NCI-H226 (cell line): ENCODE data around the gene DAZL.

Experiments
- DNase-seq: peaks from one replicate; pipeline ENCODE4 v3.0.0-alpha.2; 2015

Gene DAZL

DNA sequence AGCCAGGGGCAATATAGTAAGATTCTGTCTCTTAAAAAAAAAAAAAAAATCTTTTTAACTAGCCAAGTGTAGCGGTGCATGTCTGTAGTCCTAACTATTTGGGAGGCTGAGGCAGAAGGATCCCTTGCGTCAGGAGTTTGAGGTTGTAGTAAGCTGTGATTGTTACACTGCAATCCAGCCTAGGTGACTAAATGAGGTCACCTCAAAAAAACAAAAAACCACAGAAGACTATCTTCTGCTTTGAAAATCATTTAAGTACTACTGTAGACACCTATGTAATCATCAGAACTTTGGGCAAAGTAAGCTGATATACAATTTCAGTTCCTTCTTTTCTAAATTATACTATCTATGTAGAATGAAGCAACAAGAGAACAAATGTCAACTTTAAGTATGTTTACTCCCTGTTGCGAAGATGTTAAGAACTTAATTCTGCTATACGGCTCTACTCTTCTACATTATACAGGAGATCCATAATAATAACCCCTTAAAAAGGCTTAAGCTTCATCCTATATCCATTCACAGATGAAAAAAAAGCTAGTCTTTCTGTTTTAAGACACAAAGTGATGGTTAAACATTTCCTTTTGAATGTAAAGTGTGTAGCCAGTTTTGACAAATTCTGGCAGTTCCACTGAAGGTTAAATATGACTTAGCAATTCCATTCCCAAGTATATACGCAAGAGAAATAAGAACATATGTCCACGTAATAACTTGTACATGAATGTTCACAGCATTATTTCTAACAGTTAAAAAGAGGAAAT is 15.2 kb downstream of the DAZL start:
- DNase-seq = no peak

DNA sequence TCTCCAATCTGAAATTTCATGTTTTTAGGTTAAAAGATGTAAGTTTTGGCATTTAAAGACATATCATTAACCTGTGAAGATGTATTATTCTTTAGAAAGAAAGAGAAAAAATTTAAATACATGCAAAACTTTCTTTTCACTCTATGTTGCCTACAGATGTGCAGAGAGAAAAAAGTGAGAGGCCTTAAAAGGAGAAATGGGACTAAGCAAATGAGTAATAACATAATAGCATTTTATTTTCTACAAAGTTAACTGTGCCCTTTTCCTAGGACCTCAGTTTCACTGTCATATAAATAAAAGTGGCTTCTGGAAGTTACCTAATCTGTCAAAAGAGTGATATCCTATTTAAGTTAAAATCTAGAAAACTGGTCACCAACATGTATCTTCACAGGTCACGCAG is 16.1 kb downstream of the DAZL start:
- no peak for DNase-seq

DNA sequence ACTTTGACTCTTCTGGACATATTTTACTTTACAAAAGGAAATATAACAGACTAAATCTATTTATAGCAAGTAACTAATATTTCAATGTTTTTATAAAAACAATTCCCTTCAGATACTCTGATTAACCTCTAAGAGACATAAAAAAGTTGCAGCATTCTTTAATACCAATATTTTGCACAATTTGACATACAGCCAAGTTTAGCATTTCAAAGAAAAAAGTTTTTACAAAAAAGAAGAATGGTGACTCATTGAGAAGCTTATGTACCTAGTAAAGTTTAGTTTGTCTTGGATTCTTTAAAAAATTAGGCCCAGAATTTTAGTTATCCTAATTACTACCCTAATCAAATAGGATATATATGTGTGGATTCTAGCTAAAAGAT is 17.6 kb downstream of the DAZL start:
- no peak for DNase-seq

DNA sequence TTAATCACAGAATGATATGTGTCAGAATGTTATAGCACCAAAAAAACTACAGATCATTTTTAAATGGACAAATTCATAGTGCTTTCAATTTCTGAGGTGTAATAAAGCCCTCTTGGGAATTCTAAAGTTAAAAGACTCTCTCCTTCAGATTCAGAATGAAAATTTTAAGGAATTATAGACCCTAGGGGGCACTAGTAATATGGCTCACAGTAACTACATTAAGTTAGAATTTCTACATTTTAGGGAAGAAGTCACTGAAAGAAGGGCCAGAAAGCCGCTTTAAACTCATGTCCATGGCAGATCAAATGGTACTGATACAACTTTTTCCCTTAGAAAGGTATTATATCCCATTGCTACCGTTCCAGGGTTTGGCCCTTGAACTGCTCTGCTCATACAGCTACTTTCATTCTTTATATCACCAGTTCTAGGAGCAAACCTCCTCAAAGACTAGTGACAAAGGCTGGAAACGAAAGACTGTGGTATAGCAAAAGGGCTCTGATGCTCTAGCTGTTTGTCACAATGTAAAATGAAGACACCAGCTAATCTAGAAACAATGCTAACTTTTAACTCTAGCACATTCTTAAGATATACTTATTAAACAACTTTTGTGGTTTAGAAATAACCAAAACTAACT is 18.1 kb downstream of the DAZL start:
- DNase-seq = no peak

DNA sequence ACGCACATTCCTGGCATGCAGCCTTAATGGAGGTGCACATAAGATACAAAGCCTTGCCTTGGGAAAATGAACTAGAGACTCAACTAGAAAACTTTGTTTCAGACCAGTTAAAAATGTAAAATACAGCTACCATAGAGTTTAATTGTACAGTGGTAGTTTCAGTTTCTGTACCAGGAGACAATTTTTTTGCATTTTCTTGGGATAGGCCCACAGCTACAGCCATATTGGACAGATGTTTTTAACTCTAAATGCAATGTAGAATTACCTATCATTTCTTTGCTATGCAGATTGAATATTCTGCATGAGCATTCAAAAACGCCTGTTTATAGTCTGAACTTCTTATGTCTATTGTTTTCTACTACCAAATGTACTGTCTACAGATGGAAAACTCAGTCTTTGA is 20.3 kb downstream of the DAZL start:
- DNase-seq = no peak

DNA sequence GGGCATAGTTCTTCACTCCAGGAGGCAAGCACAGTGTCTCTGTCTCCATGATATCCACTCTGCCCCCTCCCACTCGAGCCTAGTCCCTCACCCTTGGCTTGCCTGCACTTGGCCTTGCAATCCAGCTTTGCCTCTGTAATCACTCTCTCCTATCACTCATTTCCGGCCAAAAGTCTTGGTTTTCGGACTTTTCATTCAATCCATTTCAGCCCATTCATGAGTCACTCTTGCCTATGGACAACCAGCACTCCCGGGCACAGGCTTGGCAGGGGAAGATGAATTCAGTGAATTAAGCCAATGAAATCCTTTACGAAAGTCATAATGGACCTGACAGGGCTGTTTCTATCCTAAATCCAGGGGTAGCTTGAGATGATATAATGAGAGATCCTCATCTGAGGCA is 21.7 kb downstream of the DAZL start:
- no peak for DNase-seq

DNA sequence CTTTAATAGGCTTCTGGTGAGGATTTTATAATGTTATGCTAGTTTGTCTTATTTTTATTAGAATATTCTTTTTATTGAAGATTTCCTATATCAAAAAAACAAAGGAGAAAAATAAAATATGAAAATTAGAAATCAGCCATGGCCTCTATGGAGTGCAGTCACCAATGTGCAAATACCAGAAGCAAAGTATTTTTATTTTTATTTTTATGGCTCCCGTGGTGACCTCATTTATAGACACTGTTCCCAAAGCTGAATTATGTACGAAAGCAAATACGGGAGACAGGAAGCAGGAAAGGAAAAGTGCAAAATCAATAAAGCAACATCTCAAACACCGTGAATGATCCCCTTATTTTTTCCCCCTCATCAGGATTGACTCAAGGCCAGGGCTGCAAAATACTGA is 35.1 kb downstream of the DAZL start:
- no peak for DNase-seq

DNA sequence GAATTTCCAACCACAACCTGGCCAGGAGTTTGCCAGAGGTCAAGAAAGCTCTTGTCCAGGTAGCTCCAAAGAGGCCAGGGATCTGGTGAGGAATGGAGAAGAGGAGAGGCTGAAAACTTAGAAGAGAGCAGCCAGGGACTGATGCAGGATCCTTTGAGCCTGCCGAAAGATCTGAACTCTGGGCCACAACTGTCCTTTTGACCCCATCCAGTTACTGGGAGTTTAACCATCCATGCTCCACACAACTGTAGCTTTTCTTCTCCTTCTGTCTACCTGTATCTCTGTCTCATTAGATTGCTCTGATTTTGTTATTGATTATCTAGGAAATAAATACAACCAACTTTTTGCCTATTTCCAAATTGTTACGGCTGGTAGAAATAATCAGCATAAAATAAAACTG is 36.7 kb downstream of the DAZL start:
- DNase-seq = no peak

DNA sequence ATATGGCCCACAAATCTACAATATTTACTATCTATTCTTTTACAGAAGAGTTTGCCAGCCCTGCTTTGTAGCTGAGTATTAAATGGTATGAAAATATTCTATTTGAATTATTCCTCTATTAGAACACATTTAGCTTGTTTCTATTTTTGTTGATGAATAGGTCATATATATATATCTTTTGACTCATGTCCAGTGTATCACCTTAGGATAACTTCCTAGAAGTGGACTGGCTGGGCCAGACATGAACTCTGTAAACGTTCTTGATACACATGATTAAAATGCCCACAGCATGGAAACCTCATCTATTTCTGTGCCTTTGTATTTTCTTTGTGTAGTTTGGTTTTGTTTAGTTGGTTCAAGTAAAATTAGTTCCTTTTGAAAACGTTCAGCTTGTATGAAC is 37.1 kb downstream of the DAZL start:
- DNase-seq = no peak

DNA sequence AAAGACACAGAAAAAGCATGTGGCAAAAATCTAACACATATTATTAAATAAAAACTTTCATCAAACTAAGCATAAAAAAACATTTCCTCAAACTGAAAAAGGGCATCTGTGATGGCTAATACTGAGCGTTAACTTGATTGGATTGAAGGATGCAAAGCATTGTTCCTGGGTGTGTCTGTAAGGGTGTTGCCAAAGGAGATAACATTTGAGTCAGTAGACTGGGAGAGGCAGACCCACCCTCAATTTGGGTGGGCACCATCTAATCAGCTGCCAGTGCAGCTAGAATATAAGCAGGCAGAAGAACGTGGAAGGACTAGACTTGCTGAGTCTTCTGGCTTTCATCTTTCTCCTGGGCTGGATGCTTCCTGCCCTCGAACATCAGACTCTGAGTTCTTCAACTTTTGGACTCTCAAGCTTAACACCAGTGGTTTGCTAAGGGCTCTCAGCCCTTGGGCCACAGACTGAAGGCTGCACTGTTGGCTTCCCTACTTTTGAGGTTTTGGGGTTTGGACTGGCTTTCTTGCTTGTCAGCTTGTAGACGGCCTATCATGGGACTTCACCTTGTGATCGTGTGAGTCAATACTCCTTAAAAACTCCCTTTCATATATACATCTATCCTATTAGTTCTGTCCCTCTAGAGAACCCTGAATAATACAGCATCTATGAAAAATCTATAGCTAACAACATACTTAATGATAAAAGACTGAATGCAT is 45.4 kb downstream of the DAZL start:
- DNase-seq = no peak

DNA sequence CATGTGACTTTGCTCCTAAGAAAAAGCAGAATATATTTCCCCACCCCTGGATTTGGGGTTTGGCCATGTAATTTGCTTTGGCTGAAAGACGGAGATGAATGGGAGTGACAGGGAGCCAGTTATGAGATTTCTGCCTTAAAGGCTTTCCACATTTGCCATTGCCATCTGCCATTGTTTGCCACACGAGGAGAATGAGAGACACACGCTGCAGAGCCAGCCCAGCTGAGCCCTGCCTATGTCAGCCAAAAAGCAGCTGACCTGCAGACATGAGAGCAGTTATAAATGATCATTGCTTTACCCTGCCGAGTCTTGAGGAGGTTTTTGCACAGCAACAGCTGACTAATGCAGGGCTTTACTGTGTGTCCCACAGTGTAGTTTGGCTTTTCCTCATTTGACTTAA is 51.1 kb downstream of the DAZL start:
- DNase-seq = no peak

DNA sequence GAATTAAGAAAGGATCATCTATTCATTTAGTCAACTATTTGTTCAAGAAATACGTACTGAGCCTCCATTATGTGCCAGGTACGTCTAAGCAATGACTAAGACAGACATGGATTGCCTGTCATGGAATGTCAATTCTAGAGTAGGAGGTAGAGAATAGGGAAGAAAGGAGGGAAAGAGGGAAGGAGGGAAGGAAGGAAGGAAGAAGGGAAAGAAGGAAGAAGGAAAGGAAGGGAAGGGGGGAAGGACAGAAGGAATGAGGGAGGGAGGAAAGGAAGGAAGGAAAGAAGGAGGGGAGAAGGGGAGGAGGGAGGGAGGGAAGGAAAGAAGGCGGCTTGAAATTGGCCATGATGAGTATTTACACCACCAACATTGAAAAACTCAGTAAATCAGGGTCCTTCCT is 52.5 kb downstream of the DAZL start:
- DNase-seq = no peak

DNA sequence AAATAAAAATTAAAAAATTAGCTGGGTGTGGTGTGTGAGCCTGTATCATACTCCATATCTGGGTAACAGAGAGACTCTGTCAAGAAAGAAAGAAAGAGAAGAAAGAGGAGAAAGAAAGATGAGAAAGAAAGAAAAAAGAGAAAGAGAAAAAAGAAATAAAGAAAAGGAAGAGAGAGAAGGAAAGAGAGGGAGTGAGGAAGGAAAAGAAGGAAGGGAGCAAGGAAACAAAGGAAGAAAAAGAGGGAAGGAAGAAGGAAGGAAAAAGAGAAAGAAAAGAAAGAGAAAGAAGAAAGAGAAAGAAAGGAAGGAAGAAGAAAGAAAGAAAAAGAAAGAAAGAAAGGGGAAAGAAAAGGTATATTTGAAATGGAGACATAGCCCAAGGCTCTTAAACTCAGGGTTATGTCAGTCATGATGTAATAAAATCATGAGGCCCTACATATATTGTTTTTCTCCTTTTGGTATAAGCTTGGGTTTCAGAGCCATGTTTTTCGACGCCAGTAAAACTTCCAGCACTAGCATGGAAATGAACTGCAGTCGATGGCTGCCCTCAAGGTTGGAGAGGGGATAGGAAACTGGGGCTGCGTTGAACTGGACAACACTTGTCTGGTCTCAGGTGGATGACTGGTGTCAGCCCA is 53.8 kb downstream of the DAZL start:
- DNase-seq = no peak

DNA sequence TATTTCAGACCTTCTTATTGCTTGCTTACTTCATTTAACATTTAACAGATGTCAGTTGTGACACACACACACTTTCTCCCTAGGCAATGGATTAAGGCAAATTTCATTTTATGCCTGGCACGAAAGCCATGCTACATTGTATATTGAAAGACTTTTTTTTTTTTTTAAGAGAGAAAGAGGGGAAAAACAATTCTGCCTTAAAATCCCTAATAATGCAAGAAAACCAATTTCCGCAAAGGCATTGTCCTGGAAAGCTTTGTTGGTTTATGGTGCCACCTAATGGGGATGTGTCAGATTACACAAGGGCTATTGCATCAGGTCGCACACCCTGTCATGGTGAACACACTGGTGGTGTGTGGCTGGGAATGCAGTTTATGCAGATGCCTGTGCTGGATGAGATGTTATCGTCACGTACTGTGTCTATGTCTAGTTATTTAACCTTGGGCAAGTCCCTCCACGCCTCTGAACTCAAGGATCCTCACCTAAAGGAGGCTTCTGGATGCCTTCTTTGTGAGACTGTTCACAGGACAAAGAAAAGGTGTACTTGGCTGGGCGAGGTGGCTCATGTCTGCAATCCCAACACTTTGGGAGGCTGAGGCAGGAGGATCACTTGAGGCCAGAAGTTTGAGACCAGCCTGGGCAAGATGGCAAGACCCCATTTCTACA is 54.4 kb downstream of the DAZL start:
- DNase-seq = peak; percentile 57

DNA sequence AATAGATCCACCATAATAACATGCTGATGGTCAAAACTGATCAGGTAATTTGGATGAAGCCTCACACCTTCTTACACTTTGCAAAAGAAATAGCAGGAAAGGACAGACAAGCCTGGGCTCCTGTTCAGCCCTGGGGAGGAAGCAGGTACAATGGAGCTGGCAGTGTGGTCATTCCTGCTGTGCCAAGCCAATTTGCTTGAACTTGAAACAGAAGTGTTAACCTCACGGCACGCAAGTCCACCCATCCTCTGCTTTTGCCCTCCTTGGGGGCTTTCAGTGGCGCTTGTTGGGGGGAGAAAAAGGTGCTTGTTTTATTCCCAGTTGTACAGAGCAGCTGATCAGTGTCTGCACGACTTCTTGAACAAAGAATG is 54.9 kb downstream of the DAZL start:
- no peak for DNase-seq

DNA sequence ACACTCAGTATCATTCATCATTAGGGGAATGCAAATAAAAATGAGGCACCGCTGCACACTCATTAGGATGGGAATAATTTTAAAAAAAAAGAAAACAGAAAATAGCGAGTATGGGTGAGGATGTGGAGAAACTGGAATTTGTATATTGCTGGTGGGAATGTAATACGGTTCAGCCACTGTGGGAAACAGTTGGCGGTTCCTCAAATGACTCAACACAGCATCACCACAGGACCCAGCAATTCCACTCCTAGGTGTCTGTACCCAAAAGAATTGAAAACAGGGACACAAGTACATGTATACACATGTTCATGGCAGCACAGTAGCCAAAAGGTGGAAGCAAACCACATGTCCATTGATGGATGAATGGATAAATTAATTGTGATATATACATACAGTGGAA is 56.5 kb downstream of the DAZL start:
- no peak for DNase-seq

DNA sequence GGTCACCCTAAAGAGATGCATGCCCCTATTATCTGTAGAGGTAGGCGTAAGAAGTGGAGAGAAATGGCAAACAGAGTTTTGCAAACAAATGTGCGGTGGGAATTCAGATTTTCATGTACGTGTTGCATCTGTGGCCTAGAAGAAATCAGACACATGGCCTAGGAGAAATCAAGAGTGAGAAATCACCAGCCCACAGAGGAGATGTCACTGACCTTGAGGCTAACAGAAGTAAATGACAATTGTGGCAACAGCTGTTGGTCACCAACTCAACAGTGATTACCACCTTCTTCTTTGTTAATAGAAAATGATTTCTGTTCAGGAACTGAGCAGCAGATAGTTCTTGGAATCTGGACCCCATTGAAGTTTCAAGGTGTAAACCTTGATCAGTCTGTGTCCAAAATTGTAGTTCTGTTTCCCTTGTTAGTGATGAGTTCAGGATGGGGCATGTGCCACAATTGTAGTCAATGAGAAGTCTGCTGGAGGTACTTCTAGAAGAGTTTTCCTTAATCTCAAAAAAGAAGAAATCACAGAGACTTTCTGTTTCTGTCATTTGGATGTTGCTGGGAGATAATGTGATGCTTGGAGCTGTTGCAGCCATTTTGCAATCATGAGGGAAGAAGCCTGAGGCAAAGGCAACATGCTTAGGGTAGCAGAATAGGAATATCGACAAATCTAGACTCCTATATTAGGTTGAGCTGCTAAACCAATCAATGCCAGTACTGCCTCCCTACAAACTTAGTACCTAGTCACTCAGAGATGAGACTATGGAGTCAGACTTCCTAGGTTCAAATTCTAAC is 57.5 kb downstream of the DAZL start:
- no peak for DNase-seq

DNA sequence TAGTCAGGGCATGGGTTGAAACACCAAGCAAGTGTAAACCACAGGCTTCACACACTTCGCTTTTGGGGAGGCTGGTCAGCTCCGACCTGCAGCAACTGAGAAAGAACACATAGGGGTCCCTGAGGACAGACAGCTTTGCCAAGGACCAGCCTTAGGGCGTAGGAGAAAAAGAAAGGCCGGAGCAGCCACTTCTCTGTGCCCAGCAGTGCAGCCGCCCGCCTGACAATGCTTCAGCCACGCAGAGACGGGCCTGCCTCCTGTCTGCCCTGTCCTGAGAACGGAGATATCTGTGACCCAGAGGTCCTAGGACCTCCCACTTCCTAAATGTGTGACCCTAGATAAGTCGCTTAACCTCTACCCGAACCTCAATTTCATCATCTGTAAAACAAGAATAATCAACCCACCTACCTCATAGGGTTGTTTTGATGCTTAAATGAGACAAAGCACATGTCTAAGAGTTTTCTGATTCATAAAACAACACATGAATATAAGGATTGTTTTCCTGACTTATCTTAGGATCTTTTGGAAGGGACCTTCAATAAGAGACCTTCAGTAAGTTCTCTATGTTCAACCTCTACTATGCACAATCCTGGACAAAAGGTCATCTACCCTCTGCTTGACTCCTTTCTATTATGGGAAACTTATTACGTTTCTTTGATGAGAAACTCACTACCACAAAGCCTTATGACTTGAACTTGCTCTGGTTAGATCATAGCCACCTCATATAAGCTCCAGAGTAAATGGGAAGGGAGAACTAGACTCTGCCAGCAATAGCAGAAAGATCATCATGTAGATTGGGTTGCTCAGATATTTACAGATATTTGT is 58.8 kb downstream of the DAZL start:
- no peak for DNase-seq

DNA sequence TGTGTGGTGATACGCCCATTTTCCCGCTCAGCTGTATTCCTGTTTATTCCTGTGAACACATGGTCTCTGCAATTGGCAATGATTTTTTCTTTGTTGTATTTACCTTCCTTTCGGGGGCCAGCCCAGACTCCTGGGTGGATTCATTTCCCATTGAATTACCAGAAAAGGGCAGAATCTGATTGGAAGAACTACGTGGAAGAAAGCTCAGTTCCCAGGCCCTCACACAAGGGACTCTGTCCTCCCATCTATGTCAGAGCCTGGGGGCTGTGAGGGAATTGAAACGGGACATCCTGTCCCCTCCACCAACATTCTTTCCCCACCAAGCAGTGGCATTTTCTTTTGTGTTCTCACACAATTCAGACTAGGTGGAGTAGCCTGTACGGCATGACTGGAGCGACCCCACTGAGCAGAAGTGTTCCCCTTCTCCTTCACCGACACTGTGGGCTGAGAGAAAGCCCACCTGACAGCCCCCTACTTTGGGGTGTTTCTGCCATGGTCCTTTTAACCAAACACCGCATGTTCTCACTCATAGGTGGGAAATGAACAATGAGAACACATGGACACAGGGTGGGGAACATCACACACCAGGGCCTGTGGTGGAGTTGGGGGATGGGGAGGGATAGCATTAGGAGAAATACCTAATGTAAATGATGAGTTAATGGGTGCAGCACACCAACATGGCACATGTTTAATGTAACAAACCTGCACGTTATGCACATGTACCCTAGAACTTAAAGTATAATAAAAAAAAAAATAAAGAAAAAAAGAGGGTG is 59.6 kb downstream of the DAZL start:
- no peak for DNase-seq

DNA sequence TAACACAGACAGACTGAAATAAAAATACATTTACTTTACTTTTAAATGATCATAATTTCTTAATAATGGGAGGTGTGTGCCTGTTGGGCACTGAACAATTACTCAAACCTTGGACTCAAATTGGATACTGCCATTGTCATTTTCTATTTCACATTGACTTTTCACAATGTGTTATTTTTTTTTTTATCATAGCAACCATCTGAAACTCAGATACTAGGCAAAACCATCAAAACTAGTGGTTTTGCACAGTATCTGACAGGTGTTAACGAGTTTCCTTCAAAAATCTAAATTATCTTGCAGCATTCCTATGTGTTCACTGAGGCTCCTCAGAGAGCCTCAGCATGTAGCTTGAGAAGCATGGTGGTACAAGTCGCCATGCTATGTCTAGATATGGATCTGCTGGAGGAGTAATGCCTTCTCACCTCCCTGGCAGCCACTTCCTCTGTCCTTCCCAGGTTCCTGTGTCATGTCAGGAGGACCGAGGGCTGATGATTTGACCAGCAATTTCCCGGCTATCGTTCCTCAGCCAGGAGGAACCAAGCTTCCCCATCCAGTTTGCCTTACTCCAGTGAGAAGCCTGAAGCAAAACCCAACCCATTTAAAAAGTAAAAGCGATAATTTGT is 61.9 kb downstream of the DAZL start:
- DNase-seq = no peak
